ENCODE data around the gene TACR2. TPM values are rescaled to one million over a fixed set of nuclear protein-coding genes. Genes with fewer than 3 reads are reported as not detected.

The TACR2 gene
- total RNA-seq, 1 experiment from 2014 or later = 0.57 TPM

DNA sequence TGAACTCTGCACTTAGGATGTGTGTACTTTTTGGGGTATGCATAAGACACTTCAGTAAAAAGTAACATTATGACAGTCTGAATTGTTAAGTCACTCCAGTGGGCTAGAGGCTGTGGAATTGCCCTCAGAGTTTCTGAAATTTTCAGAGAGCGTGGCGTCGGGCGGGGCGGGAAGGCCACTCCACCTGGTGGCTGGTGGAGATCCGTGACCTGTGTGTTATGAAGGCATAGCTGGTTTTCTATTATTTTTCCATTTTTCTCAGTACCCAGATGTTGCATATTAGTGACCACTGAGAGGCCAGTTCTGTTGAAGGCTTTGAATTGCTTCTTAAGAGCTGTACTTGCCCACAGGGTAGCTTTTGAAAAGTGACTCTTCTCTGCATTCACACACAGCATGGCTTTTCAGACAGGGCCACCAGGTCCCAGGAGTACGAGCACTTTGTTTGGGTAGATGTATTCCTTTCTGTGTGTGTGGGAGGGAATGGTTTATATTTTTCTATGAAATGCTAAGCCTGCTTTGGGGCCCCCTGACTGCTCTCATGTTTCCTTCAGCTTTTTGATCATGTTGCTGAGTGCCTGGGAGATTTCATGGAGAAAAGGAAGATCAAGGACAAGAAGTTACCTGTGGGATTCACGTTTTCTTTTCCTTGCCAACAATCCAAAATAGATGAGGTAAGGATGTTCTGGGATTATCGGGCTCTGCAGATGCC lies 52.3 kb downstream of the TACR2 start:
- peak in 1 of 2 experiments; percentile 41 for DNase-seq
- CTCF ChIA-PET = interaction anchor here (0.6 to 1.6 kb wide), 9 partner anchors 9 to 129 kb away, joined by 3 to 11 read pairs (median 4); no protein-coding TSS in a partner anchor
- Mint-ChIP-seq H3K9me3 (ENCODE audit: unreplicated experiment) (no peaks in the 10 kb centered on the region), H3K36me3 (ENCODE audit: insufficient read depth, unreplicated experiment) (no peaks in the 10 kb centered on the region), H3K27me3 (ENCODE audit: insufficient read depth, unreplicated experiment) (no peaks in the 10 kb centered on the region), H3K4me1 (ENCODE audit: low read depth, unreplicated experiment) (peaks cover 24% of the 10 kb centered on the region), H3K4me3 (ENCODE audit: unreplicated experiment) (no peak overlapping the region), H3K27ac (ENCODE audit: unreplicated experiment) (no peak overlapping the region)
- Histone ChIP-seq H3K4me3 (ENCODE audit: low read depth, low read length) (no peak overlapping the region), H3K27me3 (replicated peaks; ENCODE audit: control insufficient read depth, insufficient read depth, low read length) (no peaks in the 10 kb centered on the region), H3K4me1 (peaks cover 13% of the 10 kb centered on the region), H3K36me3 (ENCODE audit: control insufficient read depth, insufficient read depth, low read length) (no peaks in the 10 kb centered on the region), H3K9me3 (no peaks in the 10 kb centered on the region)
- POLR2A ChIA-PET = no interaction called here
- BruUV-seq (replicated peaks) = no TSS peak
- intact Hi-C loops (cut with micrococcal nuclease; ENCODE audit: unreplicated experiment) = loop anchor here (1.0 kb wide), 1 partner anchor 127 kb away; no protein-coding TSS in a partner anchor
- TF ChIP-seq, protein P1, sequence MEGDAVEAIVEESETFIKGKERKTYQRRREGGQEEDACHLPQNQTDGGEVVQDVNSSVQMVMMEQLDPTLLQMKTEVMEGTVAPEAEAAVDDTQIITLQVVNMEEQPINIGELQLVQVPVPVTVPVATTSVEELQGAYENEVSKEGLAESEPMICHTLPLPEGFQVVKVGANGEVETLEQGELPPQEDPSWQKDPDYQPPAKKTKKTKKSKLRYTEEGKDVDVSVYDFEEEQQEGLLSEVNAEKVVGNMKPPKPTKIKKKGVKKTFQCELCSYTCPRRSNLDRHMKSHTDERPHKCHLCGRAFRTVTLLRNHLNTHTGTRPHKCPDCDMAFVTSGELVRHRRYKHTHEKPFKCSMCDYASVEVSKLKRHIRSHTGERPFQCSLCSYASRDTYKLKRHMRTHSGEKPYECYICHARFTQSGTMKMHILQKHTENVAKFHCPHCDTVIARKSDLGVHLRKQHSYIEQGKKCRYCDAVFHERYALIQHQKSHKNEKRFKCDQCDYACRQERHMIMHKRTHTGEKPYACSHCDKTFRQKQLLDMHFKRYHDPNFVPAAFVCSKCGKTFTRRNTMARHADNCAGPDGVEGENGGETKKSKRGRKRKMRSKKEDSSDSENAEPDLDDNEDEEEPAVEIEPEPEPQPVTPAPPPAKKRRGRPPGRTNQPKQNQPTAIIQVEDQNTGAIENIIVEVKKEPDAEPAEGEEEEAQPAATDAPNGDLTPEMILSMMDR (IDR thresholded peaks at IDR 0.05; ENCODE audit: insufficient read depth in 1 of 2, low read depth in 1 of 2, low read length in 1 of 2, severe bottlenecking in 1 of 2, unreplicated experiment in 1 of 2) = peak; percentile 30 to 63

DNA sequence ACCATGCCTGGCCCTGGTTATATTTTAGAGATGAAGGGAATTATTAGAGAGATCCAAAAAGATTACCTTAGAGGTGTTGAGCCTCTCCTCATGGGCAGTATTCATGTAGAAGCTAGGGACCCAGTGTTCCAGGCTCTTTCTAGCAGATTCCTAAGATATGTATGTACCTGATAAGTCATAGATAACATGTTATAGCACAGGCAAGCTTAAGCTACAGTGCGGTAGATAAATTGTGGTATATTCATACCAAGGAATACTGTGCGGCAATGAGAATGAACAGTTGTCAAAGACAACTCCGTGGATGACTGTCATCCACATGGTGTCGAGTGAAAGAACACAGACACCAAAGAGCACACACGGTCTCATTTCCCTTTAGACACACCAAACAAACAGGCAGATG lies 53.1 kb downstream of the TACR2 start:
- no peak overlapping the region for H3K4me3 Mint-ChIP-seq (ENCODE audit: unreplicated experiment)
- no peaks in the 10 kb centered on the region for H3K27me3 ChIP-seq (replicated peaks; ENCODE audit: control insufficient read depth, insufficient read depth, low read length)
- DNase-seq = no peak
- no peaks in the 10 kb centered on the region for H3K36me3 ChIP-seq (ENCODE audit: control insufficient read depth, insufficient read depth, low read length)
- ChIA-PET POLR2A (no interaction called here), CTCF (interaction anchor here (0.9 to 1.6 kb wide), 5 partner anchors 10 to 45 kb away, joined by 3 to 11 read pairs (median 4); no protein-coding TSS in a partner anchor)
- intact Hi-C loops (cut with micrococcal nuclease; ENCODE audit: unreplicated experiment) = loop anchor here (1.0 kb wide), 1 partner anchor 126 kb away; no protein-coding TSS in a partner anchor
- BruUV-seq (replicated peaks) = no TSS peak
- no peaks in the 10 kb centered on the region for H3K36me3 Mint-ChIP-seq (ENCODE audit: insufficient read depth, unreplicated experiment)
- H3K4me1 ChIP-seq = peaks cover 13% of the 10 kb centered on the region
- H3K27ac Mint-ChIP-seq (ENCODE audit: unreplicated experiment) = no peak overlapping the region
- no peaks in the 10 kb centered on the region for H3K27me3 Mint-ChIP-seq (ENCODE audit: insufficient read depth, unreplicated experiment)
- H3K9me3 Mint-ChIP-seq (ENCODE audit: unreplicated experiment) = no peaks in the 10 kb centered on the region
- TF ChIP-seq, protein P1 (IDR thresholded peaks at IDR 0.05; ENCODE audit: insufficient read depth in 1 of 2, low read depth in 1 of 2, low read length in 1 of 2, severe bottlenecking in 1 of 2, unreplicated experiment in 1 of 2) = no peak
- no peaks in the 10 kb centered on the region for H3K9me3 ChIP-seq
- peaks cover 24% of the 10 kb centered on the region for H3K4me1 Mint-ChIP-seq (ENCODE audit: low read depth, unreplicated experiment)
- H3K4me3 ChIP-seq (ENCODE audit: low read depth, low read length) = no peak overlapping the region

DNA sequence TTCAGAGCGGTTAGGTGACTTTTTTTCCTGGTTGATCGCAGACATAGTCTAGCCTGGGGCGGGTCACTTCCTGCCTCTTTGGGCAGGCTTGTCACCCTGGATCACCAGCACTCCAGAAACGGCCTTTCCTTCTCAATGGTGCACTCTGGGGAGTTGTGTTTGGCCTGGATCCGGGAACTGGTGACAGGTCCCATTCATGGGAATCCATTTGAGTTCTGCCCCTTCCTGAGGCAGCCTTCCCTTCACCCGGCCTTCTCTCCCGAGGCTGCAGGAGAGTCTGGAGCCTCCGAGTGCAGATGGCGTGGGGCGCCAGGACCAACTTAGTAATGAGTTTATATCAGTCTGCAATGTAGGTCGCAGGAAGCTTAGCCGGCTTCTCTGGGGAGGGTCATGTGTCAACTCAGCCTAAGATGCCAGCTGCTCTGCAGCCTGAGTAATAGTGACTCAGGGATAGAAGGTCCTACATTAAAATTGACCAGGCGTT lies 54.2 kb downstream of the TACR2 start:
- TF ChIP-seq, protein P1 (IDR thresholded peaks at IDR 0.05; ENCODE audit: insufficient read depth in 1 of 2, low read depth in 1 of 2, low read length in 1 of 2, severe bottlenecking in 1 of 2, unreplicated experiment in 1 of 2) = no peak
- no TSS peak for BruUV-seq (replicated peaks)
- H3K36me3 ChIP-seq (ENCODE audit: control insufficient read depth, insufficient read depth, low read length) = no peaks in the 10 kb centered on the region
- Mint-ChIP-seq H3K27ac (ENCODE audit: unreplicated experiment) (no peak overlapping the region), H3K4me3 (ENCODE audit: unreplicated experiment) (no peak overlapping the region), H3K4me1 (ENCODE audit: low read depth, unreplicated experiment) (peaks cover 24% of the 10 kb centered on the region), H3K36me3 (ENCODE audit: insufficient read depth, unreplicated experiment) (no peaks in the 10 kb centered on the region), H3K9me3 (ENCODE audit: unreplicated experiment) (no peaks in the 10 kb centered on the region), H3K27me3 (ENCODE audit: insufficient read depth, unreplicated experiment) (no peaks in the 10 kb centered on the region)
- CTCF ChIA-PET = interaction anchor here (0.6 to 1.0 kb wide), 3 partner anchors 30 to 131 kb away, joined by 3 read pairs; no protein-coding TSS in a partner anchor
- no peak overlapping the region for H3K4me3 ChIP-seq (ENCODE audit: low read depth, low read length)
- no peak for DNase-seq
- no peaks in the 10 kb centered on the region for H3K27me3 ChIP-seq (replicated peaks; ENCODE audit: control insufficient read depth, insufficient read depth, low read length)
- no peaks in the 10 kb centered on the region for H3K9me3 ChIP-seq
- POLR2A ChIA-PET = interaction anchor here (0.6 to 1.0 kb wide), 2 partner anchors 10 to 23 kb away, joined by 3 read pairs; no protein-coding TSS in a partner anchor
- H3K4me1 ChIP-seq = peaks cover 13% of the 10 kb centered on the region
- intact Hi-C loops (cut with micrococcal nuclease; ENCODE audit: unreplicated experiment) = no loop called here
